ENCODE measurements around the gene MTMR10. TPM values are rescaled to one million over a fixed set of nuclear protein-coding genes. Genes with fewer than 3 reads are reported as not detected.

Gene MTMR10
- total RNA-seq: 11.5 and 14.2 TPM in 2 replicates

GRCh38 chr15:30991255-30992235 lies at the start of gene MTMR10:
Gene MTMR10 (minus strand): TSS chr15:30991628. CDS start chr15:30991506, 122 bp downstream.

GRCh38 chr15:30903497-30904187 lies 87.8 kb downstream of the MTMR10 start, which contains the start of gene FAN1:
Gene FAN1 (plus strand): TSS chr15:30903915. CDS start chr15:30904664, 749 bp downstream.

Other genes starting within 250 kb of the MTMR10 start
- gene FAN1, start 87.7 kb downstream of the MTMR10 start, total RNA-seq: 13.7 and 16.1 TPM in 2 replicates
- gene TRPM1, start 110.1 kb upstream of the MTMR10 start, total RNA-seq: not detected in 2 replicates